Smooth muscle cell (in vitro differentiated cells): ENCODE results near the gene JAKMIP3. TPM values are rescaled to one million over a fixed set of nuclear protein-coding genes. Genes with fewer than 3 reads are reported as not detected.

ENCODE experiments used
- DNase-seq: peaks from one replicate; lab custom pipeline; 2025; ENCODE audit not compliant: unreplicated experiment; lab: John Stamatoyannopoulos, UW
- H2AFZ ChIP-seq: fragments of 200-600 bp; sonication (generic); 2 replicates; pipeline ENCODE4 v1.6.0; 2016; ENCODE audit warnings: antibody characterized with exemption, low read depth, mild to moderate bottlenecking
- H3F3A ChIP-seq: fragments of 200-600 bp; sonication (generic); 2 replicates; pipeline ENCODE4 v1.6.0; 2017; ENCODE audit warnings: antibody characterized with exemption, low read depth
- H3K27ac ChIP-seq: fragments of 200-600 bp; sonication (generic); 2 replicates; pipeline ENCODE4 v1.5.1; 2016; ENCODE audit warnings: low read depth, mild to moderate bottlenecking
- H3K27me3 ChIP-seq: fragments of 200-600 bp; sonication (generic); 2 replicates; pipeline ENCODE4 v1.6.1; 2016; ENCODE audit warnings: low read depth, mild to moderate bottlenecking
- H3K36me3 ChIP-seq: fragments of 200-600 bp; sonication (generic); 2 replicates; pipeline ENCODE4 v1.5.1; 2016; ENCODE audit warnings: low read depth
- H3K4me1 ChIP-seq: fragments of 200-600 bp; sonication (generic); 2 replicates; pipeline ENCODE4 v1.5.1; 2016; ENCODE audit warnings: low read depth
- H3K4me2 ChIP-seq: fragments of 200-600 bp; sonication (generic); 2 replicates; pipeline ENCODE4 v1.6.0; 2016; ENCODE audit warnings: mild to moderate bottlenecking
- H3K4me3 ChIP-seq: fragments of 200-600 bp; sonication (generic); 2 replicates; pipeline ENCODE4 v1.5.1; 2016; ENCODE audit warnings: mild to moderate bottlenecking
- H3K79me2 ChIP-seq: fragments of 200-600 bp; sonication (generic); 2 replicates; pipeline ENCODE4 v1.6.0; 2016; ENCODE audit warnings: low read depth, mild to moderate bottlenecking
- H3K9ac ChIP-seq: fragments of 200-600 bp; sonication (generic); 2 replicates; pipeline ENCODE4 v1.6.0; 2016; ENCODE audit warnings: low read depth
- H3K9me3 ChIP-seq: fragments of 200-600 bp; sonication (generic); replicated peaks from 2 replicates; pipeline ENCODE4 v1.5.1; 2016; ENCODE audit warnings: low read depth
- H4K20me1 ChIP-seq: fragments of 200-600 bp; sonication (generic); 2 replicates; pipeline ENCODE4 v1.6.0; 2016; ENCODE audit warnings: low read depth
- WGBS: methylation state at CpG from one replicate; pipeline ENCODE4 v1.1.7; 2016; ENCODE audit warnings: low lambda C conversion rate; 5-methylcytosine and 5-hydroxymethylcytosine counted together
- polyA plus RNA-seq: library from polyadenylated mRNA; unstranded; fragments of >200 nt; fragmentation: Nextera tagmentation; extraction: Ambion mirVana; gene quantifications from 2 replicates; pipeline ENCODE4 v1.2.1, GENCODE V29; 2016
- total RNA-seq: library from RNA; depleted of rRNA; stranded (reverse); fragments of >200 nt; gene quantifications from 2 replicates; pipeline ENCODE4 v1.2.3, GENCODE V29; 2014
- TF ChIP-seq, protein P1 (sequence below): fragments of 200-600 bp; sonication (generic); IDR thresholded peaks from 2 replicates; pipeline ENCODE4 v1.5.1; 2017; ENCODE audit warnings: borderline replicate concordance, mild to moderate bottlenecking, antibody characterized with exemption; ENCODE audit not compliant: insufficient read depth, poor library complexity, severe bottlenecking

Gene JAKMIP3
- total and polyA plus RNA-seq, 2 experiments from 2014 or later, result 0.09 TPM; not detected in 1

DNA sequence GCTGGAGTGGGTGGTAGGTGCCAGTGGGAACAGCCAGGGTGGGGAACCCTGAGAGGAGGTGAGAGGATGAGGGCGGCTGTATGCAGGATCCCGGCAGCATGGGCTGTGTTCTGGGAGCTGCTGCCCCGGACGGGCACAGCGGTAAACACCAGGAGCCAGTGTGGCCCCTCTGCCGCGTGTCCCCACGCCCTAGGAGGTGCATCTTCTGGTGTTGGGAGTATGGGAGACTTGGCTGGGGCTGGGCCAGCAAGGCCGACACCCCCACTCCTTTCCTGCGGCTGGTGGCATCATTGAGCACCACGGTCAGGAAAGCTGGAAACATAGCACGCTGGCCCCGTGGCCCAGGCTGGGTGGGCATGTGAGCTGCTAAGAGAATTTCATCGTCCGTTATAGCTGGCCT, 24.4 kb upstream of the JAKMIP3 start:
- WGBS, result 91% methylated on average over 15 of the region's 15 CpGs

DNA sequence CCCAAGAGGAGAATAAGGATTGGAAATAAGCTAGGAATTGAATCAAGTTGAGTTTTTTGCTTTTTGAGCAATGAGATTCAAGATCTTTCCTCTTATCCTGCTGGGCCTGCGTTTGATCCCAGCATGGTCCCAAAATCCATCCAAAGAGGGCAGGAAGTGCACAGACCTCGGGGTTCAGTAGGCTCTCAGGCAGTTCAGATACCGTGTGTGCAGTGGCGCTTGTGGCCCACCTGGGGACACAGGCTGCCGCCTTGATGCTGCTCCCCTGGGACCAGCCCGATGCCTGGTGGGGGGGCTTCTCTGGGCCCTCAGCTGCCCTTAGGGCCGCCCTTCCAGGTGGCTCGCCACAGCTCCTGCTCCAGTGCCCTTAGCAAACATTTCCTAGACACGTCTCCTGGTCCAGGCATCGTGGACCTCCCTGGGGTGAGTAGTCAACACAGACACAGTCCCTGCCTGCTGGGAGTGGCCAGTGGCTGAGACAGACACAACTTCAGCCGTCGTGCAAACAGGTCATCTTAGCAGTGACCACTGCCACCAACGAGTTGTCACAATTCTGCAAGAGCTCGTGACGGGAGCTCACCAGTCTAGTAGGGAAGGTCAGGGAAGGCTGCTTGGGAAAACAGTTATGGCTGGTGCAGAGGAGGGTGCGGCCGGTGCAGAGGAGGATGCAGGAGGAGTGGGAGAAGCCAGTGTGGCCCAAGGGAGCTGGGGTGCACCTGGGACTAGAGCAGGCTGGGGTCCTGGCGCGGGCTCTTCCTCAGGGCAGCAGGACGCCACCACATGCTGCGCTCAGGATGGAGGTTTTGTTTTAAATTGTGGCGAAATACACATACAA, 21.7 kb upstream of the JAKMIP3 start:
- WGBS, result 81% methylated on average over 22 of the region's 22 CpGs
- H3K27ac ChIP-seq, result no peak overlapping the region
- TF ChIP-seq, protein P1, sequence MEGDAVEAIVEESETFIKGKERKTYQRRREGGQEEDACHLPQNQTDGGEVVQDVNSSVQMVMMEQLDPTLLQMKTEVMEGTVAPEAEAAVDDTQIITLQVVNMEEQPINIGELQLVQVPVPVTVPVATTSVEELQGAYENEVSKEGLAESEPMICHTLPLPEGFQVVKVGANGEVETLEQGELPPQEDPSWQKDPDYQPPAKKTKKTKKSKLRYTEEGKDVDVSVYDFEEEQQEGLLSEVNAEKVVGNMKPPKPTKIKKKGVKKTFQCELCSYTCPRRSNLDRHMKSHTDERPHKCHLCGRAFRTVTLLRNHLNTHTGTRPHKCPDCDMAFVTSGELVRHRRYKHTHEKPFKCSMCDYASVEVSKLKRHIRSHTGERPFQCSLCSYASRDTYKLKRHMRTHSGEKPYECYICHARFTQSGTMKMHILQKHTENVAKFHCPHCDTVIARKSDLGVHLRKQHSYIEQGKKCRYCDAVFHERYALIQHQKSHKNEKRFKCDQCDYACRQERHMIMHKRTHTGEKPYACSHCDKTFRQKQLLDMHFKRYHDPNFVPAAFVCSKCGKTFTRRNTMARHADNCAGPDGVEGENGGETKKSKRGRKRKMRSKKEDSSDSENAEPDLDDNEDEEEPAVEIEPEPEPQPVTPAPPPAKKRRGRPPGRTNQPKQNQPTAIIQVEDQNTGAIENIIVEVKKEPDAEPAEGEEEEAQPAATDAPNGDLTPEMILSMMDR, result no peak

More for the DNA sequence above, 24.4 kb upstream of the JAKMIP3 start:
- H3K27ac ChIP-seq, result no peak overlapping the region
- H3K4me2 ChIP-seq, result no peak overlapping the region
- H3K4me1 ChIP-seq, result peaks cover 10% of the 10 kb centered on the region
- TF ChIP-seq, protein P1, result no peak
- H3F3A ChIP-seq, result no peaks in the 10 kb centered on the region
- H3K9me3 ChIP-seq, result no peaks in the 10 kb centered on the region
- no peaks in the 10 kb centered on the region for H3K79me2 ChIP-seq
- H3K36me3 ChIP-seq, result no peaks in the 10 kb centered on the region
- no peak overlapping the region for H3K4me3 ChIP-seq
- no peak overlapping the region for H2AFZ ChIP-seq
- H3K9ac ChIP-seq, result no peak overlapping the region
- no peak for DNase-seq
- no peaks in the 10 kb centered on the region for H4K20me1 ChIP-seq
- peaks cover 50% of the 10 kb centered on the region for H3K27me3 ChIP-seq

DNA sequence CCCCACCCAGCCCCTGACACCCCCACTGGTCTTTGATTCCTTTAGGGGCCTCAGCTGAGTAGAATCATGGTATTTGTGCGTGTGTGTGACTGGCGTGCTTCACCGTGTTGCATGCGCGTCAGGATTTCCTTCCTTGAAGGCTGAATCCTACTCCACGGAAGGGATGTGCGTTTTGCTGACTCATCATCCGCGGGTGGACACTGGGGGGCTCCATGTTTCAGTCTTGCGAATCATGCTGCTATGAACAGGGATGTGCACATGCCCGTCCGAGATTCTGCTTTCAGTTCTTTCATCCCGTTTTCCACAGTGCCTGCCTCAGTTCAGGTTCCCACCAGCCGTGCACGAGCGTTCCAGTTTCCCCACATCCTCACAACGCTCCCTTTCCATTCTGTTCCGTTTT, 20.9 kb upstream of the JAKMIP3 start:
- H2AFZ ChIP-seq, result no peak overlapping the region
- TF ChIP-seq, protein P1, result no peak
- H3K79me2 ChIP-seq, result no peaks in the 10 kb centered on the region
- no peaks in the 10 kb centered on the region for H3F3A ChIP-seq
- no peaks in the 10 kb centered on the region for H3K9me3 ChIP-seq
- no peaks in the 10 kb centered on the region for H3K36me3 ChIP-seq
- no peaks in the 10 kb centered on the region for H3K4me1 ChIP-seq
- H3K27me3 ChIP-seq, result peaks cover 24% of the 10 kb centered on the region
- no peak overlapping the region for H3K27ac ChIP-seq
- no peaks in the 10 kb centered on the region for H4K20me1 ChIP-seq
- DNase-seq, result no peak
- 91% methylated on average over 18 of the region's 18 CpGs for WGBS
- H3K4me2 ChIP-seq, result no peak overlapping the region
- H3K9ac ChIP-seq, result no peak overlapping the region
- no peak overlapping the region for H3K4me3 ChIP-seq

More for the DNA sequence above, 21.7 kb upstream of the JAKMIP3 start:
- Histone ChIP-seq H3K79me2 (no peaks in the 10 kb centered on the region), H3F3A (no peaks in the 10 kb centered on the region), H4K20me1 (no peaks in the 10 kb centered on the region), H3K4me2 (no peak overlapping the region), H2AFZ (no peak overlapping the region), H3K9ac (no peak overlapping the region), H3K36me3 (no peaks in the 10 kb centered on the region), H3K4me3 (no peak overlapping the region), H3K27me3 (peaks cover 27% of the 10 kb centered on the region), H3K4me1 (no peaks in the 10 kb centered on the region), H3K9me3 (no peaks in the 10 kb centered on the region)
- DNase-seq, result no peak
